Activated T-helper 1 cell treated with anti-CD3 and anti-CD28 coated beads, Interleukin-12 subunit alpha, Interleukin-12 subunit beta, Interleukin-2, Interleukin-4 antibody, amounts not matched to agents 30 ng/mL and 10 ng/mL and 1 ng/mL, durations not matched to agents 14 hours and 24 hours and 36 hours (primary cell): ENCODE measurements around the gene WDR48. TPM values are rescaled to one million over a fixed set of nuclear protein-coding genes. Genes with fewer than 3 reads are reported as not detected.

ENCODE experiments used
- DNase-seq: peaks from one replicate; pipeline ENCODE4 v3.0.0; 2021; ENCODE audit warnings: low spot score
- H3K27ac Mint-ChIP-seq: one replicate; pipeline ENCODE4 v1.8.0; 2021; ENCODE audit warnings: mild to moderate bottlenecking, mixed read lengths
- H3K27me3 Mint-ChIP-seq: one replicate; pipeline ENCODE4 v1.8.0; 2022; ENCODE audit warnings: mild to moderate bottlenecking, moderate library complexity, mixed read lengths; ENCODE audit not compliant: insufficient read depth
- H3K36me3 Mint-ChIP-seq: one replicate; pipeline ENCODE4 v1.8.0; 2021; ENCODE audit warnings: low read depth, mixed read lengths
- H3K4me1 Mint-ChIP-seq: one replicate; pipeline ENCODE4 v1.8.0; 2021; ENCODE audit warnings: low read depth, mixed read lengths
- H3K4me3 Mint-ChIP-seq: one replicate; pipeline ENCODE4 v1.8.0; 2021; ENCODE audit warnings: mild to moderate bottlenecking, moderate library complexity, mixed read lengths
- H3K9me3 Mint-ChIP-seq: one replicate; pipeline ENCODE4 v1.8.0; 2021; ENCODE audit warnings: mixed read lengths
- intact Hi-C: fragments of 100-400 bp; cut with micrococcal nuclease; formaldehyde crosslinking; loops from one replicate; pipeline ENCODE4 v1.15.1; 2024
- total RNA-seq: library from RNA; stranded (reverse); gene quantifications from 2 replicates; pipeline ENCODE4 v1.2.3, GENCODE V29; 2022

WDR48 gene
- total RNA-seq, 1 donor from 2014 or later = 40.6 TPM

DNA sequence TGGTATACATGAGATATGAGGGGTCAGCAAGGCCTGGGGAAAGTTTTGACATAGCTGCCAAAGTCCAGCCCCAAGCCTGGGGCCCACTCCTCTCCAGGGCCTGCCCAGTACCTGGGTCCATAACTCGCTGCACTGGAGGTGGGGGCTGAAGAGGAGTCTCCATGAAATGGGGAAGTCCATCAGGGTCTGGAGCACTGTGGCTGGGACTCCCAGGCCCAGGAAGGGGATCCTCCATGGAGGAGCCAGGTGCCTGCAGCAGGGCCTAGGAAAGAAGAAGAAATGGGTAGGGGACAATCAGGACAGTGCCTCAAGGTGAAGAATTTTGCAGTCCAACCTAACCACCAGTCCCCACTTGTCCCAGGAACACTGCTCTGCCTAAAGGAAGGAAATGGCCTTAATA, 47.4 kb downstream of the WDR48 start:
- Mint-ChIP-seq H3K27me3 (no peaks in the 10 kb centered on the region), H3K4me1 (peaks cover 27% of the 10 kb centered on the region), H3K9me3 (no peaks in the 10 kb centered on the region), H3K27ac (no peak overlapping the region), H3K36me3 (peaks cover 25% of the 10 kb centered on the region), H3K4me3 (no peak overlapping the region)
- intact Hi-C loops = no loop called here
- DNase-seq = no peak

DNA sequence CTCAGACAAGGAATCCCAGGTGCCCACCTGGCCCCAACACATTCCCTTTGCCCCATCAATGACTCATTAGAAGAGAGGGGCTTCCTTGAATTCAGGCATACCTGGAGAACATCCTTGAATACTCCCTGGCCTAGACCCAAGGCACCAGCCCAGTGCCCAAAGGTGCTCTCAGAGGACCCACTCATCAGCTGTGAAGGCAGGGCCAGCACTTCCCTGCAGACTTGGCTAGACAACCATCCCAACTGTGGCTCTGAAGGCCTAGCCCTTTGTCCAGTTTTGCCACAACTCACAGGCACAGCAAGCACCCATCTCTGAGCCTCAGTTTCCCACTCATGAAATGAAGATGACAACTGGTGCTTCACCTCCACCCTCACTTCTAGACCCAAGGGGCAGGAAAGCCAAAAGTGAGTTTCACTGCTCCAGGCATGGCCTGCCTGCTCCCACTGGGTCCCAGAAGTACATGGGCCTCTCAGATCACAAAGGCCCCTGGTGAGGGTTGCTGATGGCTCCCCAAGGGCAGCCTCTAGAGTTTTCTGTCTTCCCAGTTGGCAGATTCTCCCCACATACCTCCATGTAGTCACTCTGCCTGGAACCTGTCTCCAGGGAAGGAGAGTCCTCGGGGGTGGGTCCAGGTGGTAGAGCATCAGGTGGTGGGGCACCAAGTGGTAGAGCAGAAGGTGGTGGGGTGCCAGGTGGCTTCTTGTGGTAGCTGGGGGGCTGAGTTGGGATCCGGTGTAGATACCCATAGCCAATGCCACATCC, 48.1 kb downstream of the WDR48 start:
- no peak overlapping the region for H3K4me3 Mint-ChIP-seq
- peaks cover 29% of the 10 kb centered on the region for H3K4me1 Mint-ChIP-seq
- H3K27ac Mint-ChIP-seq = no peak overlapping the region
- no peaks in the 10 kb centered on the region for H3K9me3 Mint-ChIP-seq
- intact Hi-C loops = loop anchor here (2.0 kb wide), 1 partner anchor 279 kb away; no protein-coding TSS in a partner anchor
- DNase-seq = no peak
- H3K27me3 Mint-ChIP-seq = no peaks in the 10 kb centered on the region
- H3K36me3 Mint-ChIP-seq = peaks cover 20% of the 10 kb centered on the region

DNA sequence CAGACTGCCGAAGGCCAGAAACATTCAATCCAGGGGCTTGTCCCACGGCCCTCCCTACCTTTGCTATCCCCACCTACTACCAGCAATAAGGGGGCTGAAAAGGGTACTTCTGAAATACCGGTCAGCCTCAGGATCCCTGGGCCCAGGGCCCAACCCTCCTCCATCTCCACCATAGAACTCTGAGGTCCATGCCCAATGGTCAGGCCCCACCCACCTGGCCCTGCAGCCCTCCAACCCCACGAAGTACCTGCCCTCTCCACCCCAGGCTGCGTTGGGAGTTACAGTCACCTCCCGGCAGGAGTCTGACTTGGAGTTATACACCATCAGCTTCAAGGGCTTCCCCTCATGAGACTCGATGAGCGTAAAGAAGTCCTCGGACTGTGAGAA, 48.7 kb downstream of the WDR48 start:
- no peak overlapping the region for H3K4me3 Mint-ChIP-seq
- peaks cover 20% of the 10 kb centered on the region for H3K36me3 Mint-ChIP-seq
- peak overlapping the region; percentile 34 for H3K27ac Mint-ChIP-seq
- peaks cover 35% of the 10 kb centered on the region for H3K4me1 Mint-ChIP-seq
- no peak for DNase-seq
- intact Hi-C loops = loop anchor here (2.0 kb wide), 1 partner anchor 278 kb away; no protein-coding TSS in a partner anchor
- no peaks in the 10 kb centered on the region for H3K27me3 Mint-ChIP-seq
- no peaks in the 10 kb centered on the region for H3K9me3 Mint-ChIP-seq

DNA sequence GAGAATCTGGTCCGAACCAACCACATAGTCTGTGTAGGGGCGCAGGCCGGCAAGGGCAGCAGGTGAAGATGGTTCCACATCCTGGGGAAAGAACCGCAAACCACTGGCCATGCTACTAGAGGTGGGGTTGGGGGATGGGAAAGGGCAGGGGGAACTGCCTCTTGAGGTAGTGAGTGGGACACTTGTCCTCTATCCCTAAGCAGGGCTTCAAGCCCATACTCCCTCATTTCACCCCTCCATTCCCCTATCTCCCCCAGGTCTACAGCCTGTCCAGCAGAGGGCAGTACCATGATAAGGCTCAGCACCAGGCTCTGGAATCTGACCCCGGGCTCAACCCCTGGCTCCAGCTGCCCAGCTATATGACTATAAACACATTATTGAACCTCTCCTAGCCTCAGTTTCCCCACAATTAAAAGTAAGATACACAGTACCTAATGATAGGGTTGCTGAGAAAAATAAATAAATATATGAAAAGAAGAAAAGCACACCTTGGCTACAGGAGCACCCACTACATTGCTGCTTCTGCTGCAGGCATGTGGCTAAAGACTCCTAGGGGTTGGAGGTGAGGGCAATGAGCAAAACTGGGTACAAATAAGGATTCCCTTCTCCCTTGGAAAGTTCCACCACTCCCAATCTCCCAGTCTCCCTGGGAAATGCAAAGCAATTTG, 49.3 kb downstream of the WDR48 start:
- Mint-ChIP-seq H3K27me3 (peaks cover 2% of the 10 kb centered on the region), H3K4me3 (no peak overlapping the region), H3K36me3 (peaks cover 17% of the 10 kb centered on the region), H3K4me1 (peaks cover 42% of the 10 kb centered on the region), H3K9me3 (no peaks in the 10 kb centered on the region), H3K27ac (no peak overlapping the region)
- intact Hi-C loops = loop anchor here (1.0 to 2.0 kb wide), 3 partner anchors 89 to 278 kb away; no protein-coding TSS in a partner anchor
- peak; percentile 27 for DNase-seq

DNA sequence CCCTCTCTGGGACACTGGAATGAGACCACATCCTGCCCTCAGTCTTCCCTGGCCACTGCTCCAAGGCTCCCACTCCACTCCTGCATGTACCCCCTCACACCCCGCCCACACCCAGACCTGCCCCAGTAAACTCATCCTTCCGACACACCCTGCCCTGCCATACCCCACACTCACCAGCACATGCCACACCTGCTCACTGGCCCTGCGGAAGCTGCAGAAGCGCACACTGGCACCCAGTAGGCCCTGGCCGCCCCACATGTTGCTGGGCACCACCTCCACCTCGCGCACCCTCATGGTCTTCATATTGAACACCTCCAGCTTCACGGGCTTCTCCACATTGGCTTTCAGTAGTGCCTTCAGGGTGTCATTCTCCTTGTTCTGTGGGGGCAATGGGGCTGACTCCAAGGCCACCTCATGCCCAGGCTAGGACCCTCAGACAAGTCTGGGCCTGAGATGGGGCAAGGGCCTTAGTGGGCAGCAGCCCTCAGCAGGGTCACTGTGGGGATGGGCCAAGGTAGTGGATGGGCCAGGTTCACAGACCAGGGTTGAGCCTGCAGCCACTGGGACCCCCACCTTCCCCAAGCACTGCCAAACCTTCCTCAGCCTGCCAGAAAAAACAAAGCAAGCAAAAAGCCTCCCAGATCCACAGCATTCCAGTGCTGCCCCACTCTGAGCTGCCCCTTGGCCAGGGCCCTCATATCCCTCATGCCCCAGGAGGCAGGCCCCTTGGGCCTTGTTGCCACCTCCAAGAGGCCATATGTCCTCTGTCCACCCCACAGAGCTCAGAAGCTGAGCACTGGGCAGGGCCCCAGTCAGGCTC, 50.9 kb downstream of the WDR48 start:
- Mint-ChIP-seq H3K27ac (no peak overlapping the region), H3K36me3 (peaks cover 9% of the 10 kb centered on the region), H3K4me1 (peaks cover 50% of the 10 kb centered on the region), H3K4me3 (no peak overlapping the region), H3K27me3 (peaks cover 3% of the 10 kb centered on the region), H3K9me3 (no peaks in the 10 kb centered on the region)
- intact Hi-C loops = no loop called here
- DNase-seq = no peak

DNA sequence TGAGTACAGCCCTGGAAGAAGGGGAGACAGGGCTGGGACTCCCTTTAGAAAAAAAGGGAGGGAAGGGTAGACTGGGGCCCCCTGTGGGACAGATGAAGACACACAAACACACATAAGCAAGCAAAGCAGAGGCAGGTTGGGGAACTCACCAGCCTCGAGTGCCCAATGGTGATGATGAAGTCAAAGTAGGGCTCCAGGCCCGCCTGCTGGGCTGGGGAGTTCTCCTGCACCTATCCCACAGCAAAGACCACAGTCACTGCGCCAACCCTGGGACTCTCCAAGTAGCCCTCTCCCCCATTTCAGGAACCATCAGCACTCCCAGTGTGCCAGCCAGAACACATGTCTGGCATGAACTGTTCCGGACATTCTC, 51.5 kb downstream of the WDR48 start:
- Mint-ChIP-seq H3K9me3 (no peaks in the 10 kb centered on the region), H3K4me3 (no peak overlapping the region), H3K36me3 (peaks cover 9% of the 10 kb centered on the region), H3K27me3 (peaks cover 3% of the 10 kb centered on the region), H3K4me1 (peaks cover 56% of the 10 kb centered on the region), H3K27ac (no peak overlapping the region)
- no peak for DNase-seq
- intact Hi-C loops = no loop called here

DNA sequence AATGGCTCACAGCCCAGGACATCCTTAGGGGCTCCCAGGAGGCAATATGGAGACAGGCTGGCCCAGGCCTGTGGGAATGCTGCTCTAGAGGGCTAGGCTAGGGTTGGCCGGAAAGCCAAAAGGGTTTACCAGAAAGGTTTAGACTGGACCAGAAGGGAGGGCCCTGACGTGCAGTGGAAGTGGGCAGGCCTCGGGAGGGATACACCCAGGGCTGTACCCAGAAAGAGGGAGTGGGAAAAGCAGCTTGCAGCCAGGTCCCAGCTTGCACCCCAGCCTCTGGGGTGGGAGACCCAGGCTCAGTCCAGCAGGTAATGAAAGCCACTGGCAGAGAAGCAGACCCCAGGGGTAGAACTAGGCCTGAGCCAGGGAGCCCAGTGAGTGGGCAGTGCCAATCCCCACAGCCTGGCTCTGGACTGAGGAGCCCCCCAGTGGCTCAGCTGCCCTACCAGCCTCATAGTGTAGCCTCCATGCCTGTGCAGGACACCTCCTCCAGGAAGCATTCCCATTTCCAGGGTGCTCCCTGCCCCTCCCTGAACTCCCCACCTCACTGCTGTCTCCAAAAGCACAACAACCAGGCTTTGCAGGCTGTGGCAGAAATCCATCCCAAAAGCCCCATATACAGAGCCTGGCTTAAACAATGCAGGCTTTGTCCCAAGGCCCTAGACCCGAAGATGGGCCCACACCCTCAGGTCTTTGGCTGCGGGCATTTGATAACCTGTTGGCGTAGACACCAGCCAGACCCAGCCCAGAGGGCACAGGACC, 52.2 kb downstream of the WDR48 start:
- DNase-seq = no peak
- Mint-ChIP-seq H3K9me3 (no peaks in the 10 kb centered on the region), H3K36me3 (peaks cover 9% of the 10 kb centered on the region), H3K27ac (no peak overlapping the region), H3K4me3 (no peak overlapping the region), H3K4me1 (peaks cover 63% of the 10 kb centered on the region), H3K27me3 (peaks cover 3% of the 10 kb centered on the region)
- intact Hi-C loops = no loop called here

DNA sequence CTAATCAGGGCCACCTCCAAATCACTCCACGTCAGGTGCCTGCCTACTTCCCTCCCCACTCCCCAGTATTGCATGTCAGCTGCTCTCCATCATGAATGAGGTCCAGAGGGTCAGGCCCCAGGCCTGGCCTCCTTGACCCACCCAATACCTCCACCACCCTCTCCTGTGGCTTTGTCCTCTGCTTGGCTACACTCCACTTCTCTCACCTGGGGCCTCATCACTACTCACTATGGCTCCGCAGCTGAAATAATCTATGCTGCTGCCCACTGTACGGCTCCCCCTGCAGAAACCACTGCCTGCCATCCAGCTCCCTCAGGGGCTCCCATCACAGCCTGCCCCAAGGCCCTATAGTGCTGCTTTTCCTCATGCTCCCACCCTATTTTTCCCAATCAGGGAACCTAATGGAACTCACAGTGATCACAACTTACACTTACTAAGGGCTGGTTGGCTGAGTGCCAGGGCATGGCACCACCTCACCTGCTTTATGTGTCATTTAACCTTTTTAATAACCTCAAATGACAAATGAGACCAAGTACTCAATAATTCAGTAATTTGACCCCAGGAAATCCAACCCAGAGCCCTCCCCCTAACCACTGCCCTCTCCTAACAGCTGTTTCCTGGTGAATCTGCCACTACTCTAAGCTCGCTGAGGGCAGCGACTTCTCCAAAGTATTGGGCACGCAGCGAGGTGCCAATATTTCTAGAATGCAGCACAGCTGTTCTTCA, 53.3 kb downstream of the WDR48 start:
- Mint-ChIP-seq H3K4me3 (peak overlapping the region; percentile 82), H3K27me3 (peaks cover 7% of the 10 kb centered on the region), H3K27ac (no peak overlapping the region), H3K36me3 (peaks cover 9% of the 10 kb centered on the region), H3K4me1 (peaks cover 69% of the 10 kb centered on the region), H3K9me3 (no peaks in the 10 kb centered on the region)
- no peak for DNase-seq
- intact Hi-C loops = no loop called here

DNA sequence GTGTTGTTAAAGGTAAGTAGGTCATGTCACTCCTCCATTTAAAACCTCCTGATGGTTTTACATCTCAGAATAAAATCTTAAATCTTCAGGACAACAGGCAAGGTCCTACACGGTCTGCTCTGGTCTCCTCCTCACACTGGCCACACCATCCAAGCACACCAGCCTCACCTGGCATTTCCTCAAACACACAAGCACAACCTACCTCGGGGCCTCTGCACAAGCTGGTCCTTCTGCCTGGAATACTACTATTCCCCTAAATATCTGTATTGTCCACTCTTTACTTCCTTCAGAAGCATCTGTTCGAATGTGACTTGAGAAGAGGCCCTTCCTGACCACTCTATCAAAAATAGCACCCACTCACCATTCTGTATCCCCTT, 53.9 kb downstream of the WDR48 start:
- peaks cover 69% of the 10 kb centered on the region for H3K4me1 Mint-ChIP-seq

DNA sequence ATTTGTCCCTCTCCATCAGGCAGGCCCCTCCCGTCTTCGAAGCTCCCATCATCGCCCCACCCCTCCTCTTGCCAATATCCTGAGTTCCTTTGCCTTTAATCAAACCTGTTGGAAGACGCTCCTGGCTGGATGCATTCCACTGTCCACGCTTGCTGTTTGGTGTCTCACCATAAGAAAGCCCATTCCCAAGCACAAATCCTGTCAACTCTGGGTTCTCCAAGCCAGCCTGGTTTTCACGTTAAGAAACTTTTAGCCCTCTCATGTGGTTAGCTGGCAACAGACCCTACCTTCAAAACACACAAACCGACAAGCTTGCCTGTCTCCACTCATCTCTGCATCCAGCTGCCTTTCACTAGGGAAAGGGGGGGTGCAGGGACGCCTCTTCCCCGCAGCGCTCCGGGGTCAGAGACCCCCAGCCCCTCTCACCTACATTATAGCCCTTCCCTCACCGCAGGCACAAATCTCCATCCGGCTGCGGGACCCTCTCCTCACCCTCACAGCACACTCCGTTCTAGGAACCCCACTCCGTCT, 54.5 kb downstream of the WDR48 start:
- H3K4me1 Mint-ChIP-seq = peaks cover 65% of the 10 kb centered on the region
- H3K27ac Mint-ChIP-seq = peak overlapping the region; percentile 57
- peaks cover 9% of the 10 kb centered on the region for H3K36me3 Mint-ChIP-seq
- H3K27me3 Mint-ChIP-seq = peaks cover 7% of the 10 kb centered on the region
- peak overlapping the region; percentile 82 for H3K4me3 Mint-ChIP-seq
- DNase-seq = no peak
- no peaks in the 10 kb centered on the region for H3K9me3 Mint-ChIP-seq
- intact Hi-C loops = loop anchor here (2.0 kb wide), 2 partner anchors 154 to 276 kb away; partner anchors contain the start of gene SLC25A38

More for the DNA sequence above, 53.9 kb downstream of the WDR48 start:
- Mint-ChIP-seq H3K27me3 (peaks cover 7% of the 10 kb centered on the region), H3K36me3 (peaks cover 9% of the 10 kb centered on the region), H3K27ac (peak overlapping the region; percentile 55), H3K9me3 (no peaks in the 10 kb centered on the region), H3K4me3 (peak overlapping the region; percentile 82)
- DNase-seq = no peak
- intact Hi-C loops = loop anchor here (2.0 kb wide), 2 partner anchors 155 to 277 kb away; partner anchors contain the start of gene SLC25A38

DNA sequence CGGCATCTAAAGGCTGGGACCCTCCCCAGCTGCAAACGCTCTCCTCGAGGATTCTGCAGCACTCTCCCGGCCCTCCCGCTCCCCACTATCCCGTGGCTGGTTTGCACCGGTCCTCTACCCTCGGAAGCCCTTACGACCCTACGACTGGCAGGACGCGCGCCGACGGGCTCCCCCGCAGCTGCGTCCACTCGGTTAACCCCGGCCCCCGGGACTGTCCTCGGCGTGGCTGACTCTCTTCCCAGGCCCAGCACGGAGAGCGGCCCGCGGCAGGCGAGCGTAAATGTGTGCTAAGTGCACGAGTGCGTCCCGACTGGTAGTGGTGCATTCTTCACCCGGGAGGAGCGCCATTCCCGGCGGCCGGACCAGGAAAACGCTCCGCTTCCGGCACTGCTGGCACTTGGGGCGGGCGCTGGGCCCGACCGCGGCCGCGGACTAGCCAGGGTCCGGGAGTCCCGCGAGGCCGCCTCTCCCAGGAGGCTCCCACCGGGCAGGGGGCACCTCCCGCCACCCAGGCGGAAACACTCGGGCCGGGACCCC, 55.1 kb downstream of the WDR48 start:
- H3K27ac Mint-ChIP-seq = peak overlapping the region; percentile 57
- no peaks in the 10 kb centered on the region for H3K9me3 Mint-ChIP-seq
- peaks cover 12% of the 10 kb centered on the region for H3K36me3 Mint-ChIP-seq
- intact Hi-C loops = loop anchor here (1.0 to 2.0 kb wide), 5 partner anchors 44 to 299 kb away; partner anchors contain the start of genes RPSA and SLC25A38
- H3K27me3 Mint-ChIP-seq = peaks cover 7% of the 10 kb centered on the region
- H3K4me1 Mint-ChIP-seq = peaks cover 60% of the 10 kb centered on the region
- no peak for DNase-seq
- H3K4me3 Mint-ChIP-seq = peak overlapping the region; percentile 82
